ENCODE data around the gene OSM. TPM values are rescaled to one million over a fixed set of nuclear protein-coding genes. Genes with fewer than 3 reads are reported as not detected.
A peak's percentile ranks its signal among the peaks of the same experiment; 100 is the strongest.

OSM gene
- total RNA-seq, 1 experiment from 2014 or later: not detected

GRCh38 chr22:30306627-30307011 lies 40.0 kb upstream of the OSM start:
- H3K36me3 ChIP-seq (ENCODE audit: low read depth, low read length): 0 out of 2 replicates have a peak, but pooled peaks cover 4% of the 10 kb centered on the region
- POLR2A ChIA-PET (ENCODE audit: unreplicated experiment): no interaction called here
- no peak overlapping the region for H3K4me2 ChIP-seq (ENCODE audit: low read length)
- peak overlapping the region; percentile 97; the same call in 1 of the 2 replicates for H3K27ac ChIP-seq (ENCODE audit: low read length)
- peaks cover 81% of the 10 kb centered on the region for H3K4me1 ChIP-seq (ENCODE audit: insufficient read depth, low read length)
- H2AFZ ChIP-seq (ENCODE audit: low read length): no peak overlapping the region
- peaks cover 10% of the 10 kb centered on the region for H3F3A ChIP-seq (ENCODE audit: low read length, unreplicated experiment)
- TF ChIP-seq EZH2phosphoT487 (IDR thresholded peaks at IDR 0.05; ENCODE audit: borderline replicate concordance, low read length) (no peak), EZH2 (IDR thresholded peaks at IDR 0.05; ENCODE audit: low read length, unreplicated experiment) (no peak), CTCF (conservative IDR thresholded peaks at IDR 0.05; ENCODE audit: low read depth, low read length) (no peak)
- H3K9me2 ChIP-seq (replicated peaks; ENCODE audit: low read length): no peaks in the 10 kb centered on the region
- H3K9ac ChIP-seq (ENCODE audit: low read length): no peak overlapping the region
- no peak for DNase-seq
- intact Hi-C loops (cut with micrococcal nuclease): no loop called here
- no TSS peak for BruUV-seq (replicated peaks)
- H3K27me3 ChIP-seq (ENCODE audit: low read length): no peaks in the 10 kb centered on the region
- H3K79me2 ChIP-seq (ENCODE audit: low read length): peaks cover 64% of the 10 kb centered on the region
- CTCF ChIA-PET: no interaction called here
- ATAC-seq: no peak
- no peak overlapping the region for H3K4me3 ChIP-seq (ENCODE audit: low read length)
- H3K9me3 ChIP-seq (ENCODE audit: low read length): no peaks in the 10 kb centered on the region
- H4K20me1 ChIP-seq (ENCODE audit: low read length): no peaks in the 10 kb centered on the region

GRCh38 chr22:30305906-30306626 lies 39.4 kb upstream of the OSM start:
- Histone ChIP-seq H3K79me2 (ENCODE audit: low read length) (peaks cover 63% of the 10 kb centered on the region), H2AFZ (ENCODE audit: low read length) (no peak overlapping the region)
- no TSS peak for BruUV-seq (replicated peaks)

More at GRCh38 chr22:30305906-30306626, 39.4 kb upstream of the OSM start:
- intact Hi-C loops (cut with micrococcal nuclease): no loop called here
- DNase-seq (no peak), ATAC-seq (no peak)
- Histone ChIP-seq H3K9ac (ENCODE audit: low read length) (peak overlapping the region; percentile 56; the same call in 1 of the 2 replicates), H3K9me3 (ENCODE audit: low read length) (no peaks in the 10 kb centered on the region), H3K4me3 (ENCODE audit: low read length) (no peak overlapping the region), H3K4me1 (ENCODE audit: insufficient read depth, low read length) (peaks cover 81% of the 10 kb centered on the region), H3K27me3 (ENCODE audit: low read length) (no peaks in the 10 kb centered on the region), H3K4me2 (ENCODE audit: low read length) (peak overlapping the region; percentile 64), H4K20me1 (ENCODE audit: low read length) (no peaks in the 10 kb centered on the region), H3K36me3 (ENCODE audit: low read depth, low read length) (peaks cover 7% of the 10 kb centered on the region; the same call in 1 of the 2 replicates), H3K9me2 (replicated peaks; ENCODE audit: low read length) (no peaks in the 10 kb centered on the region), H3K27ac (ENCODE audit: low read length) (peak overlapping the region; percentile 97), H3F3A (ENCODE audit: low read length, unreplicated experiment) (peaks cover 10% of the 10 kb centered on the region)
- CTCF ChIA-PET: no interaction called here
- TF ChIP-seq EZH2 (IDR thresholded peaks at IDR 0.05; ENCODE audit: low read length, unreplicated experiment): no peak
- no peak for TF ChIP-seq CTCF (conservative IDR thresholded peaks at IDR 0.05; ENCODE audit: low read depth, low read length)
- no peak for TF ChIP-seq EZH2phosphoT487 (IDR thresholded peaks at IDR 0.05; ENCODE audit: borderline replicate concordance, low read length)
- POLR2A ChIA-PET (ENCODE audit: unreplicated experiment): no interaction called here
